ENCODE data around the gene GMDS. TPM values are rescaled to one million over a fixed set of nuclear protein-coding genes. Genes with fewer than 3 reads are reported as not detected.

Gene GMDS
- total and polyA plus RNA-seq, 2 of the 4 experiments (the other 2 are of a cell fraction), result 7.3 to 21.9 TPM

DNA sequence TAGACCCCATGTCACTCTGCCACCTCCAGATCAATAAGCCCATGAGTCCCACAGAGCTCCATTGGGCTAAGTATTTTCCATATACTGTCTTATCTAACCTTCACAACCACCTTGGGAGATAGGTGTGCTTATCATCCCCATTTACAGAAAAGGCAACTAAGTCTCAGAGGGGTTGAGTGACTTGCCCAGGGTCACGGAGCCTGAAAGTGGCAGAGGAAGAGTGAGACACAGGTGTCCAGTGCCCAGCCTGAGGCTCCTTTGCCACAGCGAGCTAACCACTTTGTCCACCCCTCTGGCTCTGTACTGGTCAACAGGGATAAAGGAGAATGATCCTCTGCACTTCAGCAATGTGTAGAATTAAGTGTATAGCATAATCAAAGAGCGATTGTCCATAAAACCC lies 124.5 kb downstream of the GMDS start:
- Histone ChIP-seq H4K91ac (ENCODE audit: insufficient read depth, low read depth, low read length) (no peak overlapping the region), H2AFZ (replicated peaks; ENCODE audit: low read length, poor library complexity) (no peak overlapping the region), H3K4me3 (ENCODE audit: insufficient read depth, low read depth, low read length) (no peak overlapping the region), H3K79me1 (ENCODE audit: low read depth in 1 of 2, low read length in 2 of 2) (no peaks in the 10 kb centered on the region; a peak in 1 of 4 replicates), H3K27ac (ENCODE audit: insufficient read depth, low read length) (no peak overlapping the region), H3K9me1 (ENCODE audit: insufficient read depth, low read length) (peaks cover 2% of the 10 kb centered on the region; the same call in 1 of the 2 replicates), H3K4ac (ENCODE audit: low read depth, low read length) (no peak overlapping the region), H4K8ac (ENCODE audit: low read depth in 2 of 2, low read length in 2 of 2) (no peak overlapping the region), H3K14ac (replicated peaks; ENCODE audit: low read depth, low read length) (no peak overlapping the region), H3K18ac (ENCODE audit: low read depth, low read length) (no peak overlapping the region), H3K4me1 (ENCODE audit: control insufficient read depth, insufficient read depth, low read length) (peaks cover 5% of the 10 kb centered on the region), H3K4me2 (ENCODE audit: low read depth, low read length) (no peak overlapping the region), H2BK120ac (ENCODE audit: low read depth, low read length) (no peak overlapping the region), H2AK9ac (replicated peaks; ENCODE audit: low read depth, low read length, poor library complexity) (no peak overlapping the region), H2BK20ac (ENCODE audit: low read depth, low read length) (no peak overlapping the region), H2AK5ac (ENCODE audit: low read depth, low read length) (no peak overlapping the region), H4K5ac (ENCODE audit: low read depth, low read length) (no peak overlapping the region), H3K9ac (ENCODE audit: low read depth, low read length) (no peak overlapping the region), H3K23ac (ENCODE audit: low read depth, low read length) (no peak overlapping the region), H3K36me3 (ENCODE audit: control insufficient read depth, insufficient read depth, low read length) (no peaks in the 10 kb centered on the region), H2BK5ac (ENCODE audit: low read depth, low read length, poor library complexity, severe bottlenecking) (no peak overlapping the region), H2BK15ac (ENCODE audit: low read depth, low read length) (no peak overlapping the region), H3K9me3 (ENCODE audit: control insufficient read depth, insufficient read depth, low read length) (no peaks in the 10 kb centered on the region), H4K20me1 (ENCODE audit: insufficient read depth, low read length) (no peaks in the 10 kb centered on the region), H3K27me3 (ENCODE audit: control insufficient read depth, insufficient read depth, low read length) (no peaks in the 10 kb centered on the region), H3K56ac (ENCODE audit: extremely low read depth, insufficient read depth, low read length) (no peak overlapping the region)
- DNase-seq, result no peak
- ATAC-seq (ENCODE audit: low read depth), result no peak
- dilution Hi-C loops (cut with HindIII; ENCODE audit: low sequenced_read_pairs, unreplicated experiment) (no loop called here), in situ Hi-C loops (cut with MboI; ENCODE audit: low sequenced_read_pairs) (loop anchor here (25.0 kb wide), 1 partner anchor 516 kb away; no protein-coding TSS in a partner anchor), intact Hi-C loops (cut with micrococcal nuclease) (no loop called here)
- no TSS peak for BruUV-seq (replicated peaks)
- no CpG with 5 or more reads among the region's 3 CpGs for WGBS, 2 experiments (ENCODE audit: extremely low coverage in 2 of 2, insufficient read length in 1 of 2)
- TF ChIP-seq CHD1 (IDR thresholded peaks at IDR 0.05; ENCODE audit: low read depth, low read length), result no peak
- TF ChIP-seq SMC3 (IDR thresholded peaks at IDR 0.05; ENCODE audit: low read depth, low read length), result no peak
- TF ChIP-seq BHLHE40 (IDR thresholded peaks at IDR 0.05; ENCODE audit: low read depth, low read length), result no peak
- ChIA-PET CTCF (no interaction called here), POLR2A (ENCODE audit: unreplicated experiment) (no interaction called here)
